Adipocyte (in vitro differentiated cells): Measurements from ENCODE around the gene MELTF.

Source experiments
- DNase-seq: peaks from one replicate; pipeline ENCODE4 v3.0.0-alpha.2; 2015; ENCODE audit warnings: low read depth
- H3K27me3 ChIP-seq: replicated peaks from 2 replicates; pipeline ENCODE4 v1.7.0; 2013; ENCODE audit warnings: mild to moderate bottlenecking, low read length, moderate library complexity; ENCODE audit not compliant: control insufficient read depth, insufficient read depth
- H3K36me3 ChIP-seq: 2 replicates; pipeline ENCODE4 v1.7.0; 2013; ENCODE audit warnings: low read length, mild to moderate bottlenecking, moderate library complexity; ENCODE audit not compliant: control insufficient read depth, insufficient read depth, severe bottlenecking
- H3K4me1 ChIP-seq: 2 replicates; pipeline ENCODE4 v1.7.0; 2013; ENCODE audit warnings: mild to moderate bottlenecking, low read length, moderate library complexity; ENCODE audit not compliant: control insufficient read depth, insufficient read depth
- H3K4me3 ChIP-seq: 2 replicates; pipeline ENCODE4 v1.7.0; 2013; ENCODE audit warnings: mild to moderate bottlenecking, low read length, moderate library complexity
- H3K9ac ChIP-seq: 2 replicates; pipeline ENCODE4 v1.7.0; 2013; ENCODE audit warnings: mild to moderate bottlenecking, low read length, moderate library complexity
- H3K9me3 ChIP-seq: 2 replicates; pipeline ENCODE4 v1.7.0; 2013; ENCODE audit warnings: mild to moderate bottlenecking, low read length, moderate library complexity; ENCODE audit not compliant: control insufficient read depth

The MELTF gene

DNA sequence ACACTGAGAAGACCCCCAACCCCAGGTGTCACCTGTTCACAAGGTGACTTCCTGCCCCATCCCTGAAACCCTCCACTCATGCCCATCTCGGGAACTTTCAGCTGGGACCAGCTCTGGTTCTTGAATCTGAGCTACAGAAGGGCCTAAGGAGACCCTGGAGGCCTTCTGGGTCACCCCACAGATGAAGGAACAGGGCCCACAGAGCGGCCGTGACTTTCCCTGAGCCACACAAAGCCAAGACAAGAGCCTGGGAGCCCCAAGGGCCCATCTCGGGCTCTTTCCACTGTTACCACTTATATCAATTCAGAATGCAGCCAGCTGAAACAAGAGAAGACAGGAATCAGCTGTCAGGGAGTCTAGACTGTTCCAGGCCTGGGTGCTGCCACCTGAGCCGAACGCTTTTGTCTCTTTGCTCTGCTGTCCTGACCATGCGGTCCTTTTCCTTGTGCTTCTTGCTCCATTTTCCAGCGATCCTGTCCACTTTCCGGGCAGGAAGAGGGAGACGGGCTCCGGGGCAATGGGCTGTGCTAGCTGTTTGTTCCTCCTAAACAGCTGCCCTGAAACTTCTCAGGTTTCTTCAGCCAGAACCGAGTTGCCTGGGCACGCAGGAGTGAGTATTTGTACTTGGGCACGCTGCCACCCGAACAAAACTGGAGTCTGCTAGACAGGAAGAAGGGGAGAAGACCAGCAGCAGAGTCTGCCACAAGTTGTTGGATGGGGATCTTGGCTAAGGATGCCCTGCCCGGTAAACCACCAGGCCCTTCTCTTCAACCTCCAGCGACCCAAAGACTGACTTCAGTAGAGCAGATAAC is 33.0 kb downstream of the MELTF start:
- H3K4me3 ChIP-seq, result no peak overlapping the region
- DNase-seq, result no peak
- H3K9me3 ChIP-seq, result peaks cover 8% of the 10 kb centered on the region
- H3K27me3 ChIP-seq, result no peaks in the 10 kb centered on the region
- no peaks in the 10 kb centered on the region for H3K36me3 ChIP-seq
- no peak overlapping the region for H3K9ac ChIP-seq
- no peaks in the 10 kb centered on the region for H3K4me1 ChIP-seq

DNA sequence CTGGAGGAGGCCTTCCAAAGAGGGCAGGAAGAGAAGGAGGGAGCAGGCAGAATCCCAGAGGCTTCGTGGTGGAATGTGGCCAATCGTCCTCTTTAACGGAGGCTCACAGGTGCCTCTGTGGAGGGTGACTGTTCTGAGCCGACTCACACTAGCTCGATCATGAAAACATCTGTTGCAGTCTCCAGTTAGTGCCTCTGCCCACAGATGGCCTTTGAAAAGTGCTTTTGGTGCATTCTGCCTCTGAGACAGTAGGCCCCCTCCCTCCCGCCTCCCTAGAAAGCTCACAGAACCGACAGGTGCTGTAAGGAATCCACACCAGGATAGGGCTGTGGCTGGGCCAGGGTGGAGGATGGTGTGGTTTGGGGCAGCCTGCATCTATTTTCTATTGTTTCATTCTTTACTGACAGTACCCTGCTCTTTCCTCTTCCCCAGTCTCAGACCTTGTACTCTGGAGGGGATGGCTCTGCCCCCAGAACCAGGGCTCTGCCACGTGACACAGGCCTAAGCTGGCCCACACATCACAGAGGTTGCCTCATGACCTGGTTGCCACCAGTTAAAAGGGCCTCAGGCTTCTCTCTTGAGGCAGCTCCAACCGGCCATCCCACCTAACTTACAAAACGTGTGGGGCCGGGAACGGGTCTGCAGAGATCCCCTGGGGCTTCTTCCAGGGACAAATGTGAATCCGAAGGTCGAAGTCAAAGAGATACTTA is 33.8 kb downstream of the MELTF start:
- H3K9ac ChIP-seq, result no peak overlapping the region
- no peak for DNase-seq
- no peak overlapping the region for H3K4me3 ChIP-seq
- H3K36me3 ChIP-seq, result no peaks in the 10 kb centered on the region
- peaks cover 5% of the 10 kb centered on the region for H3K27me3 ChIP-seq
- H3K4me1 ChIP-seq, result no peaks in the 10 kb centered on the region
- H3K9me3 ChIP-seq, result peaks cover 8% of the 10 kb centered on the region

DNA sequence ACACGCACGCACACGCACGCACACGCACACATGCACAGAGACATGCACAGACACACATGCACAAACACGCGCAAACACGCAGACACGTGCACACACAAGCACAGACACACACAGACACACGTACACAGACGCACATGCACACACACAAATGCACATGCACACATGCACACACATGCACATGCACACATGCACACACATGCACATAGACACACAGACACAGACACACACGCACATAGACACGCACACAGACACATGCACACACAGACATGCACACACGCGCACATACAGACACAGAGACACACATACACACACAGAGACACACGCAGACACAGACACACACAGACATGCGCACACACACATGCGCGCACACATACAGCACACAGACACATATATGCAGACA is 34.6 kb downstream of the MELTF start:
- Histone ChIP-seq H3K4me1 (no peaks in the 10 kb centered on the region), H3K9ac (no peak overlapping the region), H3K27me3 (peaks cover 5% of the 10 kb centered on the region), H3K36me3 (no peaks in the 10 kb centered on the region), H3K9me3 (peaks cover 8% of the 10 kb centered on the region), H3K4me3 (no peak overlapping the region)
- no peak for DNase-seq

DNA sequence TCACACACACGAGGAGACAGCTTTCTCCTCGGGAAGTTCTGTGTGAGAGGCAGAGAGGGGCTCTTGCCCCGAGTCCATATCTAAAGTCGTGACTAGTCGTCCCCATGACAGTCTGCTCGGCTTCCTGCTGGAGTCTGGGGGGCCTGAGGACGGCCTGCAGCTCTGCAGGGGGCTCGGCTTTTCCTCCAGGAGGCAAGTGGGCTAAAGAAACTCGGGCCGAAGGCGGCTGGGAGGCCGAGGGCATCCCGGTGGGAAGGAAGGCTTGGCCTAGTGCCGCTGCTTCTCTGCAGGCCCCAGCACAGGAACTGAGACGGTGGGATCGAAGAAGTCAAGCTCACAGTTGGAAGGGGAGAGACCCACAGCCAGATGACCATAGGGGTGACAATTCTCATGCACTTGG is 35.6 kb downstream of the MELTF start:
- peaks cover 5% of the 10 kb centered on the region for H3K27me3 ChIP-seq
- H3K4me3 ChIP-seq, result no peak overlapping the region
- no peak for DNase-seq
- no peaks in the 10 kb centered on the region for H3K4me1 ChIP-seq
- H3K36me3 ChIP-seq, result no peaks in the 10 kb centered on the region
- peaks cover 6% of the 10 kb centered on the region for H3K9me3 ChIP-seq
- no peak overlapping the region for H3K9ac ChIP-seq

DNA sequence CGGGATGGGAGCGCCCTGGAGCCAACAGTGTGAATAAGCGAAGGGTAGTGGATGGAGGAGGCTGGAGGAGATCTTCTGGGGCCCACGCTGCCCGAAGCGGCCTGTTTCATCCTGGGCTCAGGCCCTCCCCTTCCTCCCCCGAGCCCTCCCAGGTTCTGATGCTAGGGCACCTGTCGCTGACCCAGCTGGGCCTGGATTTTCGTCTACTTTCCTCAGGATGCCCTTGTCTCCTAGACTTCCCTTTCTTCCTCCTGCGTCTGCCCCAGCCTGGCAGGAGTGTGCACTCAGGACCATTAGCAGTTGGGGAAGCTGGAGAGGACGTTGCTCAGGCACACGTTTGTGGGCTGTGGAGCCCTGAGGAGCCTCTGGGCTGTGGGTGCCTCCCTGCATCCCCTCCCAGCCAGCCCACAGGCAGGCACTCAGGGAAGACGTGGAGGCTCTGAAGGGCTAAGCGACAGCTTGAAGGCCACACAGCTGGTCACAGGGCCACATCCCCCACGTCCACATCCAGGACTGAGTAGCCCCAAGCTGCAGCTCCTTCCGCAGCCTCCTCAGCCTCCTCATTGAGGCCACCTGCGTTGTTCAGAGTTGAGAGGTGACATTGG is 37.1 kb downstream of the MELTF start:
- H3K9ac ChIP-seq, result no peak overlapping the region
- H3K36me3 ChIP-seq, result no peaks in the 10 kb centered on the region
- peaks cover 6% of the 10 kb centered on the region for H3K27me3 ChIP-seq
- no peaks in the 10 kb centered on the region for H3K9me3 ChIP-seq
- no peak overlapping the region for H3K4me3 ChIP-seq
- no peaks in the 10 kb centered on the region for H3K4me1 ChIP-seq
- DNase-seq, result no peak

DNA sequence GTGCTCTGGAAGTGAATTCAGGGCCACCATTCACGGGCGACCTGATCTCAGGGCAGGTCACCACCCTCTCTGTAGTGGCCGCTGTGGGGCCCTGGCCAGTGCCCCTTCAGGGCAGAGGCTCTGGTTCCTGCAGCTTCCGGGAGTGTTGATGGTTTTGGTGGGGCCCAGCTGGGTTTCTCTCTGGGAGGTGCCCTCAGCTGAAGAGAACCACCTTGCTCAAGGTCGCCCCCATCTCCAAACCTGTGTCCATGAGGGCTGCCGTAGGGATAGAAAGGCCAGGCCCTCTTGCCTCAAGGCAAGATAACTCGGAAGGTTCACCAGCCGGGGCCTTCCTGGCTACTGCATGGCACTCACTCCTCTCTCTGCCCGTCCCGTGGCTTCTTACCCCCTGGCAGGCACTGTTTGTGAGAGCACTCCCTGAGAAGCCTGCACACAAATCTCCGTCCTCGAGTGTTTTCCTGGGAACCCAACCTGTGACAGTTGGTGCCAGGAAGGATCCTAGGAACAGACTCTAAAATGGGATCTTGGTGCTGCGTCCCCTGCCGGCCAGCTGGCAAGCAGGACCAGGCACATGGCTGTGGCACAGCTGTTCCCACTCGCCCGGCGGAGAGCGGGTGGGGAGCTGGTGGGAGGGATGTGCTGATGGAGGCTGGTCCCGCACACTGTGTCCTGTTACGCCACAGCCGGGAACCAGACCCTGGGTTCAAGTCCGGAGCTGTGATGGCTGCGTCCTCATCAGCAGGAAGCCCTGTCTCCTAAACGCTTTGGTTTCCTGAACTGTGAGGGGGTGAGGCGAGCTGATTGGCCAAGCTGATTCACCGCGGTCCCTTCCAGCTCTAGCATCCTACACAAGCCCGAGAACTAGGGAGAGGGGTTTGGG is 37.8 kb downstream of the MELTF start:
- no peak for DNase-seq
- no peaks in the 10 kb centered on the region for H3K9me3 ChIP-seq

DNA sequence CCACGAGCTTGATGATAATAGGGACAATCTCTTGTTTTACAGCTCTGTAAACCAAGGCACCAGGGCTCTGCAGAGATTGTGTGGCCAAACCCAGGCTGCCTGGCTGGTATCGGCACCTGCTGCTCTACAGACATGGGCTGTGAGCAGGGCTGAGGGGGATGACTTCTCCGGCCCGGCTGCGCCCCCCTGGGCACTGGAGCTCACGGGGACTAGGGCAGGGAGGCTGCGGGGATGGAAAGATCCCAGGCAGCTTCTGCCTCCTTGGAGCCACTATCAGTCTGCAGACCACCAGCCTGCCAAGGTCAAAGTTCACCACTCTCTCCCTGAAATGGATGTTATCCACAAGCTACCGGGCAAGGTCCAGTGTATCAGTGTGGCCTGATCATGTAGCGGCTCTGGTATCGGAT is 39.0 kb downstream of the MELTF start:
- no peaks in the 10 kb centered on the region for H3K9me3 ChIP-seq
- no peak overlapping the region for H3K9ac ChIP-seq
- H3K4me1 ChIP-seq, result no peaks in the 10 kb centered on the region
- H3K36me3 ChIP-seq, result no peaks in the 10 kb centered on the region
- DNase-seq, result no peak
- no peak overlapping the region for H3K4me3 ChIP-seq
- H3K27me3 ChIP-seq, result peaks cover 14% of the 10 kb centered on the region

More for the DNA sequence above, 37.8 kb downstream of the MELTF start:
- Histone ChIP-seq H3K36me3 (no peaks in the 10 kb centered on the region), H3K27me3 (peaks cover 11% of the 10 kb centered on the region), H3K4me1 (no peaks in the 10 kb centered on the region), H3K9ac (no peak overlapping the region), H3K4me3 (no peak overlapping the region)

DNA sequence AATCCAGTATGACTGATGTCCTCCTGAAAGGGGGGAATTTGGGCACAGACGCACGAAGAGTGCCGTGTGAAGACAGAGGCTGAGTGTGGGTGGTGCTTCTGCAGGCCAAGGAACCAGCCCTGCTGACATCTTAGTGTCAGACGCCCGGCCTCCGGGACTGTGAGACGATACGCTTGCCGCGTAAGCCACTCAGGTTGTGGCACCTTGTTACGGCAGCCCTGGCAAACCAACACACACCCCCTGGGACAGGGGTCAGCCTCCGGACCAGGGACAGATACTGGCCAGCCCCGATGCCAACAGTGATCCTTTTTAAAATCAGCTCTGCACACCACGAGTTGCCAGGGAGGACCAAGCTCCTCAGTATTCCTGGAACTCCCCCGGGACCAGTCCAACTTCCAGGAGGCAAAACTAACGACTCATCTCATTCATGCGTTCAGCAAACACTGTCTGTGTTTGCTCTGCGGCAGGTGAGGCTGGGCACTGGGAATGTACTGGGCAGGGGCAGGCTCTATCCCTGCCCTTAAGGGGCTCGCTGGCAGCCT is 39.8 kb downstream of the MELTF start:
- no peak for DNase-seq
- Histone ChIP-seq H3K36me3 (no peaks in the 10 kb centered on the region), H3K9me3 (no peaks in the 10 kb centered on the region), H3K27me3 (peaks cover 14% of the 10 kb centered on the region), H3K9ac (no peak overlapping the region), H3K4me1 (no peaks in the 10 kb centered on the region), H3K4me3 (no peak overlapping the region)

DNA sequence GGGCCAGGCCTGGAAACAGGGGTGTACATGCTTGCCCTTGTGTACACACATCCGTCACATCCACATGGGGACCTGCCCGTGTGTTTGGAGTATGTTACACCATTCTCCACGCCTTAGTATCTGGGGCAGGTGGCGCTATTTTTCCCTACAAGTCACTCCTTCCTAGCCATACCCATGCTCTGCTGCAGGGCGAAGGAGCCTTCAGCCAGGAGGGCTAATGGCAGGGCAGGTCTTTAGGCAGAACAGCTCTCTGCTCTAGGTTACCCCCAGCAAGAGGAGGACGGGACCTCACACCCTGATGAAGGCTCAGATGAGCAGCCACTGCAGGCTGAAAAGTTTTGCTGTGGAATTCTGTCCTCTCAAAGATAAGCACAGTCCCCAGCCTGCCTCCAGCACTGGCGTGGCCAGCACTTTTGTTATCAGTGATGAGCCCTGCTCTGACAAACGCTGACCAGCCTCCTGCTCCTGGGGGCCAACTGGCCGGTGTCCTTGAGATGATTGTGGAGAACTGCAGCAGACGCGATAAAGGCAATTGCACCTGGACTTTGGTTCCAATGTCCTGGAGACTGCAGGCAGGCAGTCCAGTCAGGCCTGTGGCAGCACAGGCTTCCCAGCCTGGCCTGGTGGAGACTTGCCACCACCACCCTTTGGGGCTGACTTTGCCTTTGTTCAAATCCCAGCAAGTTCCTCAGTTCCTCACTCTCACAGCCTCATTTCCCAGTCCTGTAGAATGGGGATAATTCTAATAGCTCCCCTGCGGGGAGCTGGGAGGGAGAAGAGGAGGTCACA is 41.2 kb downstream of the MELTF start:
- Histone ChIP-seq H3K27me3 (peaks cover 14% of the 10 kb centered on the region), H3K9me3 (peaks cover 6% of the 10 kb centered on the region), H3K4me1 (no peaks in the 10 kb centered on the region), H3K36me3 (no peaks in the 10 kb centered on the region), H3K9ac (no peak overlapping the region), H3K4me3 (no peak overlapping the region)
- DNase-seq, result no peak

DNA sequence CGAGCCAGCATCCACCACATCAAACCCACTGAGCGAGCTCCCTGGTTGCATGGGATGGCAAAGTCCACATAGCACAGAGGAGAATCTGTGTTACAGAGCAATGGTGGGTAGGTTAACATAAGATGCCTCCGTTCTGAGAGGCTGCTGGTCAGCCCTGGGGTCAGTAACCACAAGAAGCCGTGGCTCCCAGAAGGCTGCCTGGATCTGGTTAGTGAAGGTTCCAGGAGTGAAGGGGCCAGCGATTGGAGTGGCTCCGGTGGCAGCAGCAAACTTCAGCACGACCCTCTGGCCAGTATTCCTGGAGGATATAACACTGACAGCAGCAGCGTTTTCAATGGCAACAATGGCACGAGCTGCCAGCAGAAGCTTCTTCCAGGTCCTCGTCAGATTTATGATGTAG is 42.6 kb downstream of the MELTF start:
- Histone ChIP-seq H3K9me3 (peaks cover 13% of the 10 kb centered on the region), H3K27me3 (peaks cover 14% of the 10 kb centered on the region), H3K9ac (no peak overlapping the region), H3K36me3 (no peaks in the 10 kb centered on the region), H3K4me3 (no peak overlapping the region), H3K4me1 (no peaks in the 10 kb centered on the region)
- no peak for DNase-seq
